Activated T-cell treated with anti-CD3 and anti-CD28 coated beads for 4 hours (primary cell): Measurements from ENCODE around the gene G3BP2.

Source experiments
- DNase-seq: peaks from one replicate; pipeline ENCODE4 v3.0.0-alpha.2; 2020

Gene G3BP2

DNA sequence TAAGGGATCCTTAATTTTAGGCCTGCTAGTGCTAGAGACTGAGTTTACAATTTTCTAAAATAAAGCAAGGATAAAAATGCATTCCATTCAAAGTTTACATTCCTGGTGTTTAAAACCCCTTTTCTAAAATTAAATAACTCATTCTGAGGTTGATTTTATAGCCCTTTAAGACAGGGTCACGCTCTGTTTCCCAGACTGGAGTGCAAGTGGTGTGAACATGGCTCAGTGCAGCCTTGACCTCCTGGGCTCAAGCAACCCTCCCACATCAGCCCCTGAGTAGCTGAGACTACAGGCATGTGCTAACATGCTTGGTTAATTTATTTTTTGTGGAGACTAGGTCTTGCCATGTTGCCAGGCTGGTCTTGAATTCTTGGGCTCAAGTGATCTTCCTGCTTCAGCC lies 36.0 kb downstream of the G3BP2 start:
- DNase-seq: no peak

DNA sequence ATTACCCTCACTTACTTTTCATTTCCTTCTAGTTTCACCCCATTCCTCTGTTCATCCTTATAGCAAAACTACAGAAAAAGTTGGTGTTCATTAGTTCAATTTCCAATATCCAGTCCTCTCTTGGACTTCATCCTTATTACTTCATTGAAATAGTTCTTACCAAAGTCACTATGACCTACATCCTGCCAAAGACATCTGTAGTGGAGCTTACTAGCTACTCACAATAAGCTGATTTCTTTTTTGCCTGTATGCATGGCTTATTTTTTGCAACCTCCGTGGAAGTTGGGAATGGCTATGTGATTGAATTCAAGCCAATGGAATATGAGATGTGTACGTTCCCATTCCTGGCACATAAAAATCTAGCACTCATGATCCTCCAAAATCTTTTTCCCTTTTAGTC lies 38.3 kb downstream of the G3BP2 start:
- no peak for DNase-seq

DNA sequence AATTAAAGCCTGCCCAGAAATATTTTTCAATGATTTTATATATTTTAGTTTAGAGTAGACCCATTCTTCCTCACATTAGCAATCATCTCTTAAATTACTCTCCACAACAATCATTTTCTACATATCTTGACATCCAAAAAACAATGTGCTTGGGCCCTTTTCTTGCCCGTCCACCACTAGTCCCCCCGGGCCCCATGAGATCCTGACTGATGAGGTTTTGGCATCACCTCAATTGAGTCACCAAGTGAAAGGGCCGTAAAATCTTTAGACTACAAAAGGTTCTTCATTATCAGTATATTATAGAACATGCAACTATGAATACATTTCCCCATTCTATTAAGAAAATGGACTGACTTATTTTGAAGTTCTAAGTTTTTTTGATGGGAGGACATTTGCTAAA lies 38.9 kb downstream of the G3BP2 start:
- no peak for DNase-seq

DNA sequence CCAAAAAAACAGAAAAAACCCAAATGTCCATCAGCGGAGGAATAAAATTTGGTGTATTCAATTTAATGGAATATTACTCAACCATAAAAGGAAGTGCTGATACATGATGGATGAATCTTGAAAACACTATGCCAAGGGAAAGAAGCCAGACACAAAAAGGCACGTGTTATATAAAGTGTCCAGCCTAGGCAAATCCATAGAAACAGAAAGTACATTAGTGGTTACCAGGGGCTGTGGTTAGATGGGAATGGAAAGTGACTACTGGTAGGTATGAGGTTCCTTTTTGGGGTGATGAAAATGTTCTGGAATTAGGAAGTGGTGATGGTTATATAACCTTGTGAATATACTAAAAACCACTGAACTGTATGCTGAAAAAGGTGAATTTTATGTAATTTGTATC lies 39.4 kb downstream of the G3BP2 start:
- no peak for DNase-seq

DNA sequence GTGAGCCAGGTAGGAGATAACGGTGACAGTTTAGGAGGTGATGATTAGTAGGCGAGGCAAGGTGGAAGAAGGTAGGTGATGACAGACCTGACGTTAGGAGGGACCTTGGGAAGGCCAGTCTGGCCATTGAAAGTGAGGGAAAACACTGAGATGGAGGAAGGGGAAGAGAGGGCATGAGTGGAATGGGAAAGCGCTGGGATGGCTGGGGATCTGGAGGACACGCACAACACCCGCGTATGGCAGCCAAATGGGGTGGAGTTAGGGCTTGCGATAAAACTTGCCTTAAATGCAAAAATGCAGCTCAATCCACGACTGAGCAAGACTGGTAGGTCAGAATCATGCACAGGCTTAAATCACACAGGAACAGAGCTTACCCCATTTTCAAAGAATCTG lies 42.3 kb downstream of the G3BP2 start:
- DNase-seq: no peak

DNA sequence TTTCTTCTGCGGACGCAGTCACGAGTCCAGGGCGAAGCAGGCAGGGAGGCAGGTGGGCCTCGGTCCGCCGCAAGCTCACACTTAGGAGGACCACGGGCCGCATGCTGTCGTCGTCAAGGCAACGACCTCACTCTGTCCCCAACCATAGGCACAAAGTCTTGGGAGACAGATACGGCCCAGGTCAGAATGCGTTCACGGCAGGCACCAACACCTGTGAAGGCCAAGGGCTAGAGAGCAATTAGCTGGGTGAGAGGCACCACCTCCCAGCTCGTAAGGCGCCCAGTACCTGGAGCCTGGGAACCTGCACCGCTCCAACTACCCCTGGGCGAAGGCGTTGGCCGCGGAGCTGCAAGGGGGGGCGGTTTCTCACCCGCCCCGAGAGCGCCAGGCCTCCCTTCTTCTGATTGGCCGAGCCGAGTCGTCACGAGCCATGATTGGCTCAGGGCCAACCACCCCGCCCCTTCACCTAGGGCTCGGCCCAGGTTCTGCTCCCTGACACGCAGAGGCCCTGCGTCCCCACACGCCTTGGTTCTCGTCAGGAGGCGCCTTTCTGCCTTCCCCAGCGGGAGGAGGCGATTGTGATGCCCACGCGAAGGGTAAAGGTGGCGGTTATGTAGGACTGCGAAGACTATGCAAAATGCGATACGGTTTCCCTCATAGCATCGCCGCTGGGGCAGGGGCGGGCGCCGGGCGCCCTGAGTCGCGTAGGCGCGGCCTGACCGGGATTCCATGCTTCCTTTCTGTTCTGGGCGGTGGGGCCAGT lies 42.9 kb downstream of the G3BP2 start, which contains the start of gene CDKL2:
Gene CDKL2, minus strand, starts transcription at position 355 of the 763 bp plus-strand sequence. CDS start 4,540 bp downstream, outside the sequence.
- DNase-seq: peak; percentile 90

DNA sequence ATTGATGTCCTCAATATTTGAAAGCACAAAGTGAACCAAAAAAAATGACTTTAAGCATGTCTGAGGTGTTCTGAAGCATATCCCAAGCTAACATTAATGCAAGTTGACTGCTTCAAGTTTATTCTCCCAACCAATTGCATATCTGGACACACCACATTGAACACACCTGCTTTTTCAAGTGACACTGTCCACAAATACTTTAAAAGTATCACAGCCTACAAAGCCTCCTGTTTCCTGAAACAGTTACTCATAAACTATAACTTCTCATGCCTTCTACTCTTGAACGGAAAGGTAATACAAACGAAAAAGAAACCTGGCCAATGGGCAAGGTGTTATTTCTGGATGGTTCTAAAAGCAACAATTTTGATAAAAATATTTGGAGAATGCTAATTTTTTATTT lies 44.0 kb downstream of the G3BP2 start:
- DNase-seq: no peak

DNA sequence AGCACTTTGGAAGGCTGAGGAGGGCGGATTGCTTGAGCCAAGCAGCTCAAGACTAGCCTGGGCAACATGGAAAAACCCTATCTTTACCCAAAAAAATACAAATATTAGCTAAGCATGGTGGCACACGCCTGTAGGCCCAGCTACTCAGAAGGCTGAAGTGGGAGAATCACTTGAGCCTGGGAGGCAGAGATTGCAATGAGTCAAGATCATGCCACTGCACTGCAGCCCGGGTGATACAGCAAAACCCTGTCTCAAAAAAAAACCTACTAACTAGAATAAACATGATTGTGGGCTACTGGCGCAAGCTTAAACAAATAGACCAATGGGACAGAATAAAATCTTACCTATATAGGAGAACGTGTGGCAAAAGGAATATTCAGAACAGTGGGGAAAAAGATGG lies 50.2 kb downstream of the G3BP2 start:
- DNase-seq: no peak

DNA sequence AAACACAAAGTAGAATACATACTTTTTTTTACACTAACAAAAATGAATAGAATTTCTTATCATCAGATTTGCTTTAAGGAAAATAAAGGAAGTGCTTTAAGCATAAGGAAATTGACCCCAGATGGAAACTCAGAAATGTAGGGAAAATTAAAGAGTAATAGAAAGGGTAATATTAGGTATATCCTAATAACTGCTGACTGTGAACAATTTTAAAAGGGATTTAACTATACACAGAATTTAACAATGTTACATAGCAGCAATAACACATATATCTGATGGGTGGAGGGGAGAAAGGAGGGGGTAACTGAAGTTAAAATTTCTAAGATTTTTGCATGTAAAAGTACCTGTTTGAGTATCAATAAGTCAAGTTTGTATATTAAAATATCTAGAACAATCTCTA lies 51.5 kb downstream of the G3BP2 start:
- no peak for DNase-seq

DNA sequence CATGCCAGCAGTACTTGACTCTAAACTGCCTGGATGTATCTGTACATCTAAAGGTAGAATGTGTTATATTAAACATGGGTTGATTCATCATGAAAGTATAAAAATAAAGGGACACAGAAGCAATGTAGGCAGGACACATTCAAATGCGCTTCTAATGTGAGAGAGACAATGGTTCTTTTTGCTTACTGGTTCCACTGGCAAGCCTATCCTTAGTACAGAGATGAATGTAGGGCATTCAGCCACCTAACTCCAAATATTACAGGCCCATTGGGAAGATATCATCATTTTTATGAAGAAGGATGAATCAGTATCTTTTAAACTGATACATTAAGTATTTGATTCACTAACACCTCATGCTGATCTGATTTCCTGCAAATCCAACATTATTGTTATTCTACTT lies 60.9 kb downstream of the G3BP2 start:
- DNase-seq: no peak

DNA sequence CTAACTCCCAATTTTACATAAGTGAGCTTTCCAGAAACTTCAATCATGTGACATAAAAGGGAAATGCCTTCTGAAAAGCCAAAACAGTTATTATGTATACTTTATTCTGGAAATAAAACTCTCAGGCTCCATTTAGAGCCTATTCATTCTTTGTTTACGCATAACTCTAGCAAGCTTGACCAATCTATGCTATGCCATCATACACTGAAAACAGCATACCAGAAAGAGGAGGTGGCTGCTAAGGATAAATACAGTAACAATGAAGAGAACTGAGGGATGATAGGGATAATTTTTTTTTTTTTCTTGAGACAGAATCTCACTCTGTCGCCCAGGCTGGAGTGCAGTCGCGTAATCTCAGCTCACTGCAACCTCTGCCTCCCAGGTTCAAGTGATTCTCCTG lies 67.3 kb downstream of the G3BP2 start:
- DNase-seq: no peak

DNA sequence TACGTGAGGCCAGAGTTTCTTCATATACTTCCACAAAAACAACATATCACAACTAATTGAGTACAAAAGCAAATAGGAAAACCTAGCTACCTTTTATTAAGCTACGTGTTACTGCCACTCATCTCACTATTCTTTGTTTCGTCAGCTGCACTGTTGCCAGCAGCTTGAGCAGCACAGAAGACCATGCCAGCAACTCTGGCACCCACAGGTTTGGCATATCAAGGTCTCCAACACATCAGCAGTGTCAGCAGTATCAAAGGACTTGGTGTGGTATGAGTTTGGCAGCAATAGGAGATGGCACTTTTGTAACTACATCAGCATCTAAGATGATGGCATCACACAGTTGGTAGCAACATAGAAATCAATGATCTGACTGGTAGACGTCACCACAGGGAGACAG lies 73.6 kb downstream of the G3BP2 start:
- no peak for DNase-seq

DNA sequence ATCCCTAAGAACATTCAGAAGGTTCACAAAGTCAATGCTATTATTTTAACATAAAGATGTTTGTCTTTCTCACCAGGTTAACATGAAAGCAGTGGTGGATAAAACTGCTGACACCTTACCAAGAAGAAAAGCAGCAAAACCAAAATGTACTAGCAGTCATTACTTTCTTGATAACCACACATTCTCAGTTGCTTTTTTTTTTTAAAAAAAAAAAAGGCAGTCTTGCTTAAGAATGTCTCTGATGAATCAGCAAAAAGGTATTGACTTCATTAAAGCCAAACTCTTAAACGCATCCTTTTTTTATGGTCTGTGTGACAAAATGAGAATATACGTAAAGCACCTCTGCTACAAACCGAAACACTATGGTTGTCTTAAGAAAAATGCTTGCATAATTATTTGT lies 74.8 kb downstream of the G3BP2 start:
- no peak for DNase-seq

DNA sequence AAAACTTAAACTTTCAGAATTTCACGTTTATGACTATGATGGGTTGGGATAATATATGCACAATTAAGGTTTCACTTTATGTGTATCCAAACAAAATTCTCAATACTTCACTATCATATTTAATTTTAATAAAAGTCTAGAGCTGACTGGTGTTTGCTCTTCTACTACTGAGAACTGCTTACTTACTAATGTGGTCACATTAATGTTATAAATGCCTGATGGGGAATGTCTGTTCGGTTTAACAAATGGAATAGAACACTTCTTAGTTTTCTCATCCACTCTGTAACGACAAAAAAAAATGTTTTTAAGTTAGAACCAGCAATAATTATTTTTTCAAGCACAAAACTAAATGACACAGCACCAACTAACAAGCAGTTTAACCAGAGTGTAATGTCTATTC lies 77.2 kb downstream of the G3BP2 start:
- DNase-seq: no peak

DNA sequence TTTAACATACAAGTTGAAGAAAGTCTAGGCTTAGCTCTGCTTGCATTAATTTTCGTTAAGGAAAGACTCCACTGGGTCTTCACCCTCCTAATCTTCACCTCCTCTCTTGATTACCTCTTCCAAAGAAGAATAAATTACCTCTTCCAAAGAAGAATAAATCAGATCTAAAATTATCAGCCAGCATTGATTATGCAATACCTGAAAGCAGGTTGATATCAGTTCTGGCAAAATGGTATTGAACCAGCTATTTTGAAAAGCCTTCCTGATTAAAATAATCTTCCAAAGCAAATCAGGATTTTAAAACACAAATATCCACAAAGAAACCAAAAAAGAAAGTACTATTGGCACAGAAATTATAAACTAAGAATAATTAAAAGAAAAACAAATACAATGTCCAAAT lies 79.8 kb downstream of the G3BP2 start:
- no peak for DNase-seq
